Testis (tissue), 3 donors: ENCODE measurements around the gene SIPA1L3. TPM values are rescaled to one million over a fixed set of nuclear protein-coding genes. Genes with fewer than 3 reads are reported as not detected.
A peak's percentile ranks its signal among the peaks of the same experiment; 100 is the strongest.

Experiments used
- DNase-seq: peaks from one replicate; pipeline ENCODE4 v3.0.0-alpha.2; 2019
- H3K27ac ChIP-seq, 2 donors: fragments of 200-600 bp; sonication (generic); one replicate each; pipeline ENCODE4 v1.5.1; 2019
- H3K27me3 ChIP-seq: fragments of 200-600 bp; sonication (generic); one replicate; pipeline ENCODE4 v1.5.1; 2019
- H3K36me3 ChIP-seq: fragments of 200-600 bp; sonication (generic); one replicate; pipeline ENCODE4 v1.5.1; 2017; ENCODE audit warnings: low read depth; ENCODE audit errors: missing control alignments
- H3K4me1 ChIP-seq: fragments of 200-600 bp; sonication (generic); one replicate; pipeline ENCODE4 v1.5.1; 2019
- H3K4me3 ChIP-seq, 2 donors: fragments of 200-600 bp; sonication (generic); one replicate each; pipeline ENCODE4 v1.5.1; 2017 to 2019
- H3K9me3 ChIP-seq: fragments of 200-600 bp; sonication (generic); one replicate; pipeline ENCODE4 v1.5.1; 2017
- POLR2A ChIP-seq: fragments of 450-650 bp; IDR thresholded peaks from one replicate; pipeline ENCODE4 v1.6.1; 2017; ENCODE audit warnings: antibody characterized with exemption, mild to moderate bottlenecking, moderate library complexity
- WGBS, 2 donors: methylation state at CpG; one replicate each; pipeline ENCODE4 v1.1.5; 2018; 5-methylcytosine and 5-hydroxymethylcytosine counted together
- intact Hi-C: fragments of 100-400 bp; cut with DNase I; formaldehyde crosslinking; loops from one replicate; pipeline ENCODE4 v1.15.1; 2023; ENCODE audit warnings: low total_unique reads
- polyA plus RNA-seq: library from polyadenylated mRNA; stranded (reverse); fragments of 350-450 nt; fragmentation: Illumina TruSeq; extraction: RNeasy Lipid Tissue Mini Kit (QIAGEN cat#74804); gene quantifications from one replicate; pipeline ENCODE4 v1.2.3, GENCODE V29; 2014; ENCODE audit warnings: low read depth, low replicate concordance; ENCODE audit not compliant: insufficient read depth
- total RNA-seq, 2 donors: library from RNA; depleted of rRNA; stranded (reverse); fragments of >200 nt; gene quantifications; one replicate each; pipeline ENCODE4 v1.2.3, GENCODE V29; 2016
- TF ChIP-seq, protein P1 (sequence below), 3 experiments: fragments of 450-650 bp in 2 of 3; fragments of 200-600 bp in 1 of 3; sonication (generic) in 1 of 3; IDR thresholded peaks; one replicate each; pipeline ENCODE4 v1.5.1; 2016 to 2019; ENCODE audit warnings: antibody characterized with exemption in 3 of 3, mild to moderate bottlenecking in 2 of 3, moderate library complexity in 1 of 3

The SIPA1L3 gene
- total and polyA plus RNA-seq, 3 donors from 2014 or later, result 21.1 to 47.6 (median 43.7) TPM

DNA sequence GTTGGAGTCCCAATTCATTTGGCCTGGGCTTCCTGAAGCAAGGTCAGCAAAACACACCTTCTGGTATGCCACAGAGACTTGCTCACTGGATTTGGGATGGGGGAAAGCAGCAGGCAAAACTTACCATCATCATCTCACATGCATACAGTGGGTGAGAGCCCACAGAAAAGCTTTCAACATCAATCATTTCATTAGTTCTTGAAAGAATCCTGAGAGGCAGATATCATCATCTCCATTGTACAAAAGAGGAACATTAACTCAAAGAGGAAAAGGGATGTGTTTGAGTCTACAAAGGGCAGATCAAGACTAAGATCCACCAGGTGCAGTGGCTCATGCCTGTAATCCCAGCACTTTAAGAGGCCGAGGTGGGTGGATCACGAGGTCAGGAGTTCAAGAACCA, 7.0 kb upstream of the SIPA1L3 start:
- no peak for DNase-seq
- Histone ChIP-seq H3K9me3 (no peaks in the 10 kb centered on the region), H3K27ac (no peak overlapping the region), H3K27me3 (no peaks in the 10 kb centered on the region), H3K4me1 (no peaks in the 10 kb centered on the region), H3K4me3 (no peak overlapping the region), H3K36me3 (no peaks in the 10 kb centered on the region)
- TF ChIP-seq, protein P1, sequence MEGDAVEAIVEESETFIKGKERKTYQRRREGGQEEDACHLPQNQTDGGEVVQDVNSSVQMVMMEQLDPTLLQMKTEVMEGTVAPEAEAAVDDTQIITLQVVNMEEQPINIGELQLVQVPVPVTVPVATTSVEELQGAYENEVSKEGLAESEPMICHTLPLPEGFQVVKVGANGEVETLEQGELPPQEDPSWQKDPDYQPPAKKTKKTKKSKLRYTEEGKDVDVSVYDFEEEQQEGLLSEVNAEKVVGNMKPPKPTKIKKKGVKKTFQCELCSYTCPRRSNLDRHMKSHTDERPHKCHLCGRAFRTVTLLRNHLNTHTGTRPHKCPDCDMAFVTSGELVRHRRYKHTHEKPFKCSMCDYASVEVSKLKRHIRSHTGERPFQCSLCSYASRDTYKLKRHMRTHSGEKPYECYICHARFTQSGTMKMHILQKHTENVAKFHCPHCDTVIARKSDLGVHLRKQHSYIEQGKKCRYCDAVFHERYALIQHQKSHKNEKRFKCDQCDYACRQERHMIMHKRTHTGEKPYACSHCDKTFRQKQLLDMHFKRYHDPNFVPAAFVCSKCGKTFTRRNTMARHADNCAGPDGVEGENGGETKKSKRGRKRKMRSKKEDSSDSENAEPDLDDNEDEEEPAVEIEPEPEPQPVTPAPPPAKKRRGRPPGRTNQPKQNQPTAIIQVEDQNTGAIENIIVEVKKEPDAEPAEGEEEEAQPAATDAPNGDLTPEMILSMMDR (IDR thresholded peaks at IDR 0.05), result no peak
- TF ChIP-seq POLR2A, result no peak
- 88 to 95% methylated on average over 2 of the region's 2 CpGs for WGBS, 2 donors
- intact Hi-C loops, result loop anchor here (10.0 kb wide), 1 partner anchor 195 kb away; no protein-coding TSS in a partner anchor

DNA sequence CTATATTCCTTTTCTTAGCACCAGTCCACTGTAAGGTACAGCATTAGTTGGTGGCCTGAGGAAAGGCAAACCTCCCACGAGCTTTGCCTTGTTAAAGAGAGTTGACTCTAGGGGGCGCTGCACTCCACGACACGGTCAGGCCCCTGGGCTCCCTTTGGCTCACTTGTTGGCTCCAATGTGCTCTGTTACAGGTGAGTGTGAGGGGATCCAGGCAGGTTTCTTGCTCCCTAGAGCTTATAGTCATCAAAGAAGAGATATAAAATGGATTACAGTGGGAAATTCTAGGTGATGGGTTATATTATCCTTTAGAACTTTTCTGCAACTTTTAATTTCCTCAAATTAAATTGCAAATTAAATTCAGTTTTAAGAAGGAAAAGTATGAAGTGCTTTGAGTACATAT, 4.3 kb upstream of the SIPA1L3 start:
- H3K4me3 ChIP-seq, result no peak overlapping the region
- H3K9me3 ChIP-seq, result no peaks in the 10 kb centered on the region
- no peaks in the 10 kb centered on the region for H3K27me3 ChIP-seq
- no peak overlapping the region for H3K27ac ChIP-seq
- no peaks in the 10 kb centered on the region for H3K36me3 ChIP-seq
- intact Hi-C loops, result loop anchor here (10.0 kb wide), 1 partner anchor 192 kb away; no protein-coding TSS in a partner anchor
- H3K4me1 ChIP-seq, result peaks cover under 1% of the 10 kb centered on the region
- no peak for TF ChIP-seq POLR2A
- TF ChIP-seq, protein P1 (IDR thresholded peaks at IDR 0.05), result peak; percentile 43 to 77 (median 67)
- peak; percentile 91 for DNase-seq
- WGBS, 2 donors, result 0 to 10% methylated on average over 4 of the region's 4 CpGs

DNA sequence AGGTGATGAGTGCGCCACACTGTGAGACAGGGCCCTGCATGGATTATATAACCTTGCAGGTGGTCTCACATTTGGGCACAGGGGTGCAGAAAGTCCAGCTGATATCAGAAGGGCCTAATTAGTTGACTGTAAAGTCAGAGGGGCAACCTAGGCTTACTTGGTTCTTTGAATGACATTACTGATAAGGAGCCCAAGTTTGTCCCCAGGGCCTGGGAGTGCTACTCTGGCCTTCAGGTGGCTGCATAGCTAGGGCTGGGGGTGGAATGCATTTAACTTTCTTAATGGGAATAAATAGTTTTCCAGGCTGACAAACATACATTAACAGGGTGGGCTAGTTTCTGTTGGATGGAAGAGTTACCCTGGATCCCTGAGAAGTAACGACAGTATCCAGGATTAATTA, 3.9 kb upstream of the SIPA1L3 start:
- Histone ChIP-seq H3K27ac (no peak overlapping the region), H3K4me1 (peaks cover 3% of the 10 kb centered on the region), H3K4me3 (no peak overlapping the region), H3K9me3 (no peaks in the 10 kb centered on the region), H3K36me3 (no peaks in the 10 kb centered on the region), H3K27me3 (no peaks in the 10 kb centered on the region)
- no peak for DNase-seq
- intact Hi-C loops, result loop anchor here (10.0 kb wide), 1 partner anchor 192 kb away; no protein-coding TSS in a partner anchor
- TF ChIP-seq POLR2A, result no peak
- TF ChIP-seq, protein P1 (IDR thresholded peaks at IDR 0.05), result no peak
- 85 to 92% methylated on average over 2 of the region's 2 CpGs for WGBS, 2 donors

DNA sequence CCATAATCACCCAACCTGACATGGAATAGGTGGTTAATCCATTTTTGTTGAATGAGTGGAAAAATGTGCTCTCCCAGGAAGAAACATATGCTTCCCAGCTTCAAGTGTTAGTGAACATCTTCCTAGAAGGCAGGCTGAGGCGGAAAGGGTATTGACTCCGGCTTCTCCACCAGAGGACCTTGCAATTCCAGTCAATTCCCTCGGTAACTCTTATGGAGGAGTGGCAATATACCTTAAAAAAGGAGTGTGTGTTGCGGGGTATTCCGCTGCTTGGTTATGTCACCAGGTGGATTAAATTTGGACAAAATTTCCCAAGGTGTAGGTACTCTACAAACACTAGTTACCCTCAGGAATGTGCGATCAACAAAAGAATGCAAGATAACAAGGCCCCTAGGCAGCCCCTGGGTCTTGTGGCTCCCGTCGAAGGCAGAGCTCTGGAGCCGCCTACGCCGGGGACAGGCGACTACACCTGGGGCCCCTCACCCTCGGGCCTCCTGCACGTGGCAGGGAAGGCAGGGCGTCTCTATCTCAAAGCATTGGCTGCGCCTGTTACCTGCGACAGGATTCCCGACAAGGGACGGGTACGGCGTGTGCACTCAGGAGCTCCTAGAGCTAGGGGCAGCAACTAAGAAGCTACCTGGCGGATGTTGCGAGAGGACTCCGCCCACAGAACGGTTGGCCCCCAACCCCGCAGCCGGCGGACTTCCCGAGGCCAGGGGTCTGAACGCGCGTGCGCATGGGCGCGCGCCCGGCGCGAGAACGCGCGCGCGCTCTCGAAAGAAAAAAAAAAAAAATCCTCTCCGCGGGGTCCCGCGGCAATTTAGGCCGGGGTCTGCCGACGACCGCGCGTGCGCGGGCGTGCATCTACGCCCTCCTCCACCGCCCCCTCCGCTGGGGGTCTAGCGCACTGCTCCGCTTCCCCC, 801 bp upstream of the SIPA1L3 start, which contains the start of gene WDR87:
TSS of gene WDR87 (minus strand) at position 649 of the 923 bp plus-strand sequence. CDS start 8,355 bp downstream, outside the sequence.
- no peaks in the 10 kb centered on the region for H3K36me3 ChIP-seq
- intact Hi-C loops, result loop anchor here (10.0 kb wide), 1 partner anchor 189 kb away; no protein-coding TSS in a partner anchor
- peak within 1 kb of the TSS; percentile 60 to 70 for H3K27ac ChIP-seq
- H3K4me3 ChIP-seq, result peak within 1 kb of the TSS; percentile 80 to 97
- 3 to 7% methylated on average over 58 to 59 of the region's 63 CpGs for WGBS, 2 donors
- no peaks in the 10 kb centered on the region for H3K9me3 ChIP-seq
- no peak for TF ChIP-seq POLR2A
- TF ChIP-seq, protein P1 (IDR thresholded peaks at IDR 0.05), result no peak
- H3K27me3 ChIP-seq, result no peaks in the 10 kb centered on the region
- DNase-seq, result no peak
- peaks cover 3% of the 10 kb centered on the region for H3K4me1 ChIP-seq
